ENCODE measurements around the gene GAGE10.

Gene GAGE10

GRCh38 chrX:49276207-49276606, 27.2 kb upstream of the GAGE10 start:
- no peaks in the 10 kb centered on the region for H3K9me3 ChIP-seq (ENCODE audit: control insufficient read depth in 1 of 2, low read length in 2 of 2)
- peaks cover 15 to 19% of the 10 kb centered on the region in 2 donors for H3K4me1 ChIP-seq (ENCODE audit: control insufficient read depth in 1 of 2, insufficient read depth in 2 of 2, low read length in 2 of 2)
- H3K36me3 ChIP-seq (ENCODE audit: control insufficient read depth in 1 of 2, insufficient read depth in 2 of 2, low read length in 2 of 2), result peaks cover 0 to 4% of the 10 kb centered on the region in 2 donors
- H3K27me3 ChIP-seq (ENCODE audit: control insufficient read depth in 1 of 2, insufficient read depth in 2 of 2, low read length in 2 of 2), result no peaks in the 10 kb centered on the region
- H3K27ac ChIP-seq (ENCODE audit: low read depth, low read length), result no peak overlapping the region
- no peak overlapping the region for H3K4me3 ChIP-seq (ENCODE audit: low read depth in 1 of 2, low read length in 2 of 2)
- H3K9ac ChIP-seq (ENCODE audit: low read depth in 1 of 2, low read length in 2 of 2), result no peak overlapping the region

- Histone ChIP-seq H3K27me3 (ENCODE audit: control insufficient read depth in 1 of 2, insufficient read depth in 2 of 2, low read length in 2 of 2) (no peaks in the 10 kb centered on the region), H3K4me3 (ENCODE audit: low read depth in 1 of 2, low read length in 2 of 2) (no peak overlapping the region), H3K4me1 (ENCODE audit: control insufficient read depth in 1 of 2, insufficient read depth in 2 of 2, low read length in 2 of 2) (peaks cover 8 to 12% of the 10 kb centered on the region in 2 donors), H3K9me3 (ENCODE audit: control insufficient read depth in 1 of 2, low read length in 2 of 2) (no peaks in the 10 kb centered on the region), H3K36me3 (ENCODE audit: control insufficient read depth in 1 of 2, insufficient read depth in 2 of 2, low read length in 2 of 2) (peaks cover 0 to 4% of the 10 kb centered on the region in 2 donors), H3K27ac (ENCODE audit: low read depth, low read length) (no peak overlapping the region), H3K9ac (ENCODE audit: low read depth in 1 of 2, low read length in 2 of 2) (no peak overlapping the region)
These were observed 26.5 kb upstream of the GAGE10 start for GRCh38 chrX:49276671-49277534.

DNA sequence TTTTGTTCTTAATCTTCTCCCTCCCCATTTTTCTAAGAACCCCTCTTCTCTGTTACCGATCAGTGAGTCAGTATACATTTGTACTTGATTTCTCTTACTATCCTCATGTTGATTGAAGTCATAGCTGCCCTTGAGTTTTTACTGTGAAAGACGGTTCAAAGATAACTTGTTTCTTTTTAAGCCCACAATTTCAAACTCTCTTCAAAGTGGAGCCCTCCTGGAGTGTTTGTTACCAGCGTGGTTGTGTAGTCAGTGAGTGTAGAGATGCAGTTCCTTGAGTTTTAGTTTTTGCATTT, 26.0 kb upstream of the GAGE10 start:
- Histone ChIP-seq H3K4me1 (ENCODE audit: control insufficient read depth in 1 of 2, insufficient read depth in 2 of 2, low read length in 2 of 2) (peaks cover 2 to 6% of the 10 kb centered on the region in 2 donors), H3K4me3 (ENCODE audit: low read depth in 1 of 2, low read length in 2 of 2) (no peak overlapping the region), H3K9ac (ENCODE audit: low read depth in 1 of 2, low read length in 2 of 2) (no peak overlapping the region), H3K9me3 (ENCODE audit: control insufficient read depth in 1 of 2, low read length in 2 of 2) (no peaks in the 10 kb centered on the region), H3K36me3 (ENCODE audit: control insufficient read depth in 1 of 2, insufficient read depth in 2 of 2, low read length in 2 of 2) (peaks cover 0 to 4% of the 10 kb centered on the region in 2 donors), H3K27ac (ENCODE audit: low read depth, low read length) (no peak overlapping the region), H3K27me3 (ENCODE audit: control insufficient read depth in 1 of 2, insufficient read depth in 2 of 2, low read length in 2 of 2) (no peaks in the 10 kb centered on the region)

GRCh38 chrX:49278081-49278480, 25.4 kb upstream of the GAGE10 start:
- H3K27me3 ChIP-seq (ENCODE audit: control insufficient read depth in 1 of 2, insufficient read depth in 2 of 2, low read length in 2 of 2), result no peaks in the 10 kb centered on the region
- H3K4me3 ChIP-seq (ENCODE audit: low read depth in 1 of 2, low read length in 2 of 2), result no peak overlapping the region
- H3K9ac ChIP-seq (ENCODE audit: low read depth in 1 of 2, low read length in 2 of 2), result no peak overlapping the region
- no peaks in the 10 kb centered on the region for H3K9me3 ChIP-seq (ENCODE audit: control insufficient read depth in 1 of 2, low read length in 2 of 2)
- H3K4me1 ChIP-seq (ENCODE audit: control insufficient read depth in 1 of 2, insufficient read depth in 2 of 2, low read length in 2 of 2), result peaks cover 0 to 4% of the 10 kb centered on the region in 2 donors
- peaks cover 0 to 3% of the 10 kb centered on the region in 2 donors for H3K36me3 ChIP-seq (ENCODE audit: control insufficient read depth in 1 of 2, insufficient read depth in 2 of 2, low read length in 2 of 2)
- no peak overlapping the region for H3K27ac ChIP-seq (ENCODE audit: low read depth, low read length)

GRCh38 chrX:49282647-49283011, 20.8 kb upstream of the GAGE10 start:
- no peaks in the 10 kb centered on the region for H3K9me3 ChIP-seq (ENCODE audit: control insufficient read depth in 1 of 2, low read length in 2 of 2)
- H3K4me3 ChIP-seq (ENCODE audit: low read depth in 1 of 2, low read length in 2 of 2), result no peak overlapping the region
- H3K27ac ChIP-seq (ENCODE audit: low read depth, low read length), result no peak overlapping the region
- no peaks in the 10 kb centered on the region for H3K36me3 ChIP-seq (ENCODE audit: control insufficient read depth in 1 of 2, insufficient read depth in 2 of 2, low read length in 2 of 2)
- no peak overlapping the region for H3K9ac ChIP-seq (ENCODE audit: low read depth in 1 of 2, low read length in 2 of 2)
- no peaks in the 10 kb centered on the region for H3K4me1 ChIP-seq (ENCODE audit: control insufficient read depth in 1 of 2, insufficient read depth in 2 of 2, low read length in 2 of 2)
- no peaks in the 10 kb centered on the region for H3K27me3 ChIP-seq (ENCODE audit: control insufficient read depth in 1 of 2, insufficient read depth in 2 of 2, low read length in 2 of 2)

DNA sequence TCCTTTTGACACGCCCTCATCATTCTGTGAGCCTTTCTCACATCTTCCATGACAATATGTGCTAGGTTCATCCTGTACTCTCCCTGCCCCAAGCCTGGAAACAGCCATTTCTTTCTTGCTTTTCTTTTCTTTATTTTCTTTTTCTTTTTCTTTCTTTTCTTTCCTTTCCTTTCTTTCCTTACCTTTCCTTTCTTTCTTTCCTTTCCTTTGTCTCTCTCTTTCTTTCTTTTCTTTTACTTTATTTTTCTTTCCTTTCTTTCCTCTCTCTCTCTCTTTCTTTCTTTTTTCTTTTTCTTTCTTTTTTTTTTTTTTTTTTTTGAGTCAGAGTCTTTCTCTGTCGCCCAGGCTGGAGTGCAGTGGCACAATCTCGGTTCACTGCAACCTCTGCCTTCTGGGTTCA, 19.2 kb upstream of the GAGE10 start:
- Histone ChIP-seq H3K27me3 (ENCODE audit: control insufficient read depth in 1 of 2, insufficient read depth in 2 of 2, low read length in 2 of 2) (no peaks in the 10 kb centered on the region), H3K9ac (ENCODE audit: low read depth in 1 of 2, low read length in 2 of 2) (no peak overlapping the region), H3K9me3 (ENCODE audit: control insufficient read depth in 1 of 2, low read length in 2 of 2) (no peaks in the 10 kb centered on the region), H3K36me3 (ENCODE audit: control insufficient read depth in 1 of 2, insufficient read depth in 2 of 2, low read length in 2 of 2) (no peaks in the 10 kb centered on the region), H3K4me3 (ENCODE audit: low read depth in 1 of 2, low read length in 2 of 2) (no peak overlapping the region), H3K4me1 (ENCODE audit: control insufficient read depth in 1 of 2, insufficient read depth in 2 of 2, low read length in 2 of 2) (no peaks in the 10 kb centered on the region), H3K27ac (ENCODE audit: low read depth, low read length) (no peak overlapping the region)

- Histone ChIP-seq H3K9me3 (ENCODE audit: control insufficient read depth in 1 of 2, low read length in 2 of 2) (no peaks in the 10 kb centered on the region), H3K4me3 (ENCODE audit: low read depth in 1 of 2, low read length in 2 of 2) (no peak overlapping the region), H3K27me3 (ENCODE audit: control insufficient read depth in 1 of 2, insufficient read depth in 2 of 2, low read length in 2 of 2) (no peaks in the 10 kb centered on the region), H3K4me1 (ENCODE audit: control insufficient read depth in 1 of 2, insufficient read depth in 2 of 2, low read length in 2 of 2) (no peaks in the 10 kb centered on the region), H3K36me3 (ENCODE audit: control insufficient read depth in 1 of 2, insufficient read depth in 2 of 2, low read length in 2 of 2) (no peaks in the 10 kb centered on the region), H3K9ac (ENCODE audit: low read depth in 1 of 2, low read length in 2 of 2) (no peak overlapping the region), H3K27ac (ENCODE audit: low read depth, low read length) (no peak overlapping the region)
These were observed 17.3 kb upstream of the GAGE10 start for GRCh38 chrX:49286136-49286535.

- H3K27ac ChIP-seq (ENCODE audit: low read depth, low read length), result no peak overlapping the region
- H3K4me3 ChIP-seq (ENCODE audit: low read depth in 1 of 2, low read length in 2 of 2), result no peak overlapping the region
- no peaks in the 10 kb centered on the region for H3K27me3 ChIP-seq (ENCODE audit: control insufficient read depth in 1 of 2, insufficient read depth in 2 of 2, low read length in 2 of 2)
- H3K9ac ChIP-seq (ENCODE audit: low read depth in 1 of 2, low read length in 2 of 2), result no peak overlapping the region
- no peaks in the 10 kb centered on the region for H3K4me1 ChIP-seq (ENCODE audit: control insufficient read depth in 1 of 2, insufficient read depth in 2 of 2, low read length in 2 of 2)
- H3K36me3 ChIP-seq (ENCODE audit: control insufficient read depth in 1 of 2, insufficient read depth in 2 of 2, low read length in 2 of 2), result no peaks in the 10 kb centered on the region
- no peaks in the 10 kb centered on the region for H3K9me3 ChIP-seq (ENCODE audit: control insufficient read depth in 1 of 2, low read length in 2 of 2)
These were observed 16.9 kb upstream of the GAGE10 start for GRCh38 chrX:49286581-49286980.

- H3K9ac ChIP-seq (ENCODE audit: low read depth in 1 of 2, low read length in 2 of 2), result no peak overlapping the region
- no peaks in the 10 kb centered on the region for H3K9me3 ChIP-seq (ENCODE audit: control insufficient read depth in 1 of 2, low read length in 2 of 2)
- H3K4me1 ChIP-seq (ENCODE audit: control insufficient read depth in 1 of 2, insufficient read depth in 2 of 2, low read length in 2 of 2), result no peaks in the 10 kb centered on the region
- H3K4me3 ChIP-seq (ENCODE audit: low read depth in 1 of 2, low read length in 2 of 2), result no peak overlapping the region
- no peaks in the 10 kb centered on the region for H3K27me3 ChIP-seq (ENCODE audit: control insufficient read depth in 1 of 2, insufficient read depth in 2 of 2, low read length in 2 of 2)
- no peak overlapping the region for H3K27ac ChIP-seq (ENCODE audit: low read depth, low read length)
- H3K36me3 ChIP-seq (ENCODE audit: control insufficient read depth in 1 of 2, insufficient read depth in 2 of 2, low read length in 2 of 2), result no peaks in the 10 kb centered on the region
These were observed 15.8 kb upstream of the GAGE10 start for GRCh38 chrX:49287665-49288064.

- no peaks in the 10 kb centered on the region for H3K9me3 ChIP-seq (ENCODE audit: control insufficient read depth in 1 of 2, low read length in 2 of 2)
- H3K27me3 ChIP-seq (ENCODE audit: control insufficient read depth in 1 of 2, insufficient read depth in 2 of 2, low read length in 2 of 2), result no peaks in the 10 kb centered on the region
- H3K4me3 ChIP-seq (ENCODE audit: low read depth in 1 of 2, low read length in 2 of 2), result no peak overlapping the region
- no peak overlapping the region for H3K27ac ChIP-seq (ENCODE audit: low read depth, low read length)
- H3K4me1 ChIP-seq (ENCODE audit: control insufficient read depth in 1 of 2, insufficient read depth in 2 of 2, low read length in 2 of 2), result no peaks in the 10 kb centered on the region
- no peaks in the 10 kb centered on the region for H3K36me3 ChIP-seq (ENCODE audit: control insufficient read depth in 1 of 2, insufficient read depth in 2 of 2, low read length in 2 of 2)
- no peak overlapping the region for H3K9ac ChIP-seq (ENCODE audit: low read depth in 1 of 2, low read length in 2 of 2)
These were observed 13.2 kb upstream of the GAGE10 start for GRCh38 chrX:49290215-49290614.
